Tongue (tissue), 2 donors: ENCODE results near the gene NXPH3. TPM values are rescaled to one million over a fixed set of nuclear protein-coding genes. Genes with fewer than 3 reads are reported as not detected.

Experiments used
- DNase-seq: peaks from one replicate; pipeline ENCODE4 v3.0.0-alpha.2; 2015
- total RNA-seq: library from RNA; depleted of rRNA; stranded (reverse); fragments of >200 nt; gene quantifications from one replicate; pipeline ENCODE4 v1.2.3, GENCODE V29; 2014

Gene NXPH3
- total RNA-seq, 1 donor from 2014 or later = 1.8 TPM

- no peak for DNase-seq
These were observed 54.6 kb downstream of the NXPH3 start for GRCh38 chr17:49630113-49630900.

DNA sequence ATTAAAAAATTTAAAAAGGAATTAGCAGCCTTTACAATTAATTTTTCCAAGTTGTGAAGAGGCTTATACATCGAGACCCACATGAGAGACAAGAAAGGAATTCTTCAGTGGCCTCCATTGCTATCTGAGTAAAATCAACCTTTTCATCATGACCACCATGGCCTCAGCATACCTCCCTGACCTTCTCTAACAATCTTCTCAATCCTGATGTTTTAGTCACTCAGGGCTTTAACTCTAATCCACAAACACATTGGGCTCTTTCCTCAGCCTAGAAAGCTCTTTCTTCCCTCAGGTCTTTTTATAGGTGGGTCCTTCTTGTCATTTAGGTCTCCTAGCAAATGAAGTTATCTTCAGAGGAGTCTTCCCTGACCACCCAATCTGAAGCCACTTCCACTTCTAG is 55.8 kb downstream of the NXPH3 start:
- DNase-seq = no peak

Other genes starting within 250 kb of the NXPH3 start
- 31.5 TPM for gene ZNF652, start 213.6 kb upstream of the NXPH3 start, total RNA-seq
- 88.1 TPM for gene PHB1, start 161.0 kb upstream of the NXPH3 start, total RNA-seq
- 59.2 TPM for gene NGFR, start 80.6 kb upstream of the NXPH3 start, total RNA-seq
- 131 TPM for gene SPOP, start 102.2 kb downstream of the NXPH3 start, total RNA-seq
- 41.6 TPM for gene SLC35B1, start 132.1 kb downstream of the NXPH3 start, total RNA-seq
- gene FAM117A, start 188.3 kb downstream of the NXPH3 start, total RNA-seq = 7.8 TPM
- gene KAT7, start 212.8 kb downstream of the NXPH3 start, total RNA-seq = 58.1 TPM